SIG-M5 treated with dmso at 0.1 percent for 504 hours (cell line): ENCODE results near the gene ZNF774.
"Not testable (repeated sequence)": the region's sequence is repeated elsewhere in the genome, so short reads cannot be mapped to it uniquely, and the experiment has no call there.

Experiments
- DNase-seq: peaks from one replicate; lab custom pipeline; 2025; ENCODE audit not compliant: unreplicated experiment; lab: John Stamatoyannopoulos, UW

ZNF774 gene

GRCh38 chr15:90387534-90388461 is 35.7 kb downstream of the ZNF774 start, which contains the start of gene IQGAP1:
Gene IQGAP1 (plus strand): TSS chr15:90388242. CDS start chr15:90388342, 100 bp downstream.
- peak; percentile 96 for DNase-seq

- peak; percentile 82 for DNase-seq
Observed at GRCh38 chr15:90388462-90389380, 36.6 kb downstream of the ZNF774 start.

- DNase-seq: no peak
Observed at GRCh38 chr15:90389513-90389912, 37.4 kb downstream of the ZNF774 start.

- no peak for DNase-seq
Observed at GRCh38 chr15:90393040-90393439, 41.0 kb downstream of the ZNF774 start.

GRCh38 chr15:90394074-90394473 is 42.0 kb downstream of the ZNF774 start:
- DNase-seq: no peak

- no peak for DNase-seq
Observed at GRCh38 chr15:90394748-90395442, 42.8 kb downstream of the ZNF774 start.

GRCh38 chr15:90396321-90396720 is 44.2 kb downstream of the ZNF774 start:
- no peak for DNase-seq

GRCh38 chr15:90400005-90400758 is 48.1 kb downstream of the ZNF774 start:
- DNase-seq: peak; percentile 42

- DNase-seq: peak; percentile 98
Observed at GRCh38 chr15:90400759-90401314, 48.8 kb downstream of the ZNF774 start.

- no peak for DNase-seq
Observed at GRCh38 chr15:90401495-90401894, 49.4 kb downstream of the ZNF774 start.

GRCh38 chr15:90402223-90402622 is 50.1 kb downstream of the ZNF774 start:
- DNase-seq: peak; percentile 85

- no peak for DNase-seq
Observed at GRCh38 chr15:90402767-90403166, 50.7 kb downstream of the ZNF774 start.

- DNase-seq: no peak
Observed at GRCh38 chr15:90405055-90405607, 53.0 kb downstream of the ZNF774 start.

GRCh38 chr15:90407336-90407735 is 55.3 kb downstream of the ZNF774 start:
- no peak for DNase-seq

- DNase-seq: no peak
Observed at GRCh38 chr15:90407871-90408317, 55.8 kb downstream of the ZNF774 start.

- DNase-seq: no peak
Observed at GRCh38 chr15:90408657-90409056, 56.6 kb downstream of the ZNF774 start.

- DNase-seq: not testable (repeated sequence)
Observed at GRCh38 chr15:90409587-90409986, 57.5 kb downstream of the ZNF774 start.

GRCh38 chr15:90410316-90410715 is 58.2 kb downstream of the ZNF774 start:
- DNase-seq: not testable (repeated sequence)

- DNase-seq: no peak
Observed at GRCh38 chr15:90411176-90411575, 59.1 kb downstream of the ZNF774 start.
